Caco-2 (cell line): Measurements from ENCODE around the gene MORN1. TPM values are rescaled to one million over a fixed set of nuclear protein-coding genes. Genes with fewer than 3 reads are reported as not detected.

Experiments used
- BruUV-seq: library from RNA; stranded (reverse); fragments of 400-500 nt; replicated peaks from 2 replicates; lab custom pipeline; 2021; lab: Mats Ljungman, UMichigan
- CTCF ChIA-PET: fragments of 300-600 bp; sonication (Branson Sonifier 250); formaldehyde crosslinking; loops from one replicate; lab custom pipeline; 2022; ENCODE audit warnings: antibody characterized with exemption; lab: Charles Lee
- POLR2A ChIA-PET: fragments of 300-600 bp; sonication (Branson Sonifier 250); formaldehyde crosslinking; loops from one replicate; lab custom pipeline; 2022; ENCODE audit warnings: antibody characterized with exemption; lab: Charles Lee
- DNase-seq, 2 experiments: peaks; one replicate each; pipeline versions ENCODE4 v3.0.0 to v3.0.0-alpha.2; 2020 to 2022
- H3K27me3 ChIP-seq: replicated peaks from 2 replicates; pipeline ENCODE4 v1.6.0; 2011; ENCODE audit warnings: low read length; ENCODE audit not compliant: control insufficient read depth, insufficient read depth
- H3K36me3 ChIP-seq: 2 replicates; pipeline ENCODE4 v1.5.1; 2011; ENCODE audit warnings: low read length; ENCODE audit not compliant: control insufficient read depth, insufficient read depth
- H3K4me1 ChIP-seq: fragments of 250-450 bp; sonication (Bioruptor Pico); 2 replicates; pipeline ENCODE4 v1.5.1; 2020; ENCODE audit warnings: mild to moderate bottlenecking
- H3K4me3 ChIP-seq: 2 replicates; pipeline ENCODE4 v1.5.1; 2011; ENCODE audit warnings: low read depth, mild to moderate bottlenecking, control low read depth, low read length
- H3K9me3 ChIP-seq: fragments of 250-450 bp; sonication (Bioruptor Pico); 2 replicates; pipeline ENCODE4 v1.5.1; 2020; ENCODE audit warnings: mild to moderate bottlenecking, moderate library complexity
- H3K27ac Mint-ChIP-seq: one replicate; pipeline ENCODE4 v1.8.0; 2022; ENCODE audit warnings: mixed read lengths; ENCODE audit not compliant: unreplicated experiment
- H3K27me3 Mint-ChIP-seq: one replicate; pipeline ENCODE4 v1.8.0; 2022; ENCODE audit warnings: mixed read lengths; ENCODE audit not compliant: insufficient read depth, unreplicated experiment
- H3K36me3 Mint-ChIP-seq: one replicate; pipeline ENCODE4 v1.8.0; 2022; ENCODE audit warnings: mild to moderate bottlenecking, mixed read lengths; ENCODE audit not compliant: insufficient read depth, unreplicated experiment
- H3K4me1 Mint-ChIP-seq: one replicate; pipeline ENCODE4 v1.8.0; 2022; ENCODE audit warnings: low read depth, mixed read lengths; ENCODE audit not compliant: unreplicated experiment
- H3K4me3 Mint-ChIP-seq: one replicate; pipeline ENCODE4 v1.8.0; 2022; ENCODE audit warnings: mild to moderate bottlenecking, moderate library complexity, mixed read lengths; ENCODE audit not compliant: unreplicated experiment
- H3K9me3 Mint-ChIP-seq: one replicate; pipeline ENCODE4 v1.8.0; 2022; ENCODE audit warnings: mixed read lengths; ENCODE audit not compliant: unreplicated experiment
- CTCF ChIP-seq, 2 experiments: fragments of 200-600 bp in 1 of 2; IDR thresholded peaks; 1 replicate in 1 of 2; 2 replicates in 1 of 2; pipeline versions ENCODE4 v1.5.1 to v1.8.0; 2011 to 2022; ENCODE audit warnings: antibody characterized with exemption in 1 of 2, control low read depth in 1 of 2, inconsistent platforms in 1 of 2, low read depth in 1 of 2, low read length in 1 of 2, mild to moderate bottlenecking in 1 of 2, moderate library complexity in 1 of 2; ENCODE audit not compliant: insufficient read depth in 1 of 2, severe bottlenecking in 1 of 2, unreplicated experiment in 1 of 2
- intact Hi-C: fragments of 100-400 bp; cut with micrococcal nuclease; formaldehyde crosslinking; loops from one replicate; pipeline ENCODE4 v1.10.0; 2022; ENCODE audit not compliant: unreplicated experiment
- total RNA-seq: library from RNA; stranded (reverse); gene quantifications from 2 replicates; pipeline ENCODE4 v1.2.3, GENCODE V29; 2022

MORN1 gene
- total RNA-seq, 1 experiment from 2014 or later = 8.6 TPM

- no peak overlapping the region for H3K4me3 ChIP-seq
- TF ChIP-seq CTCF (IDR thresholded peaks at IDR 0.05; ENCODE audit: insufficient read depth in 1 of 2, low read depth in 1 of 2, low read length in 1 of 2, severe bottlenecking in 1 of 2, unreplicated experiment in 1 of 2) = no peak
- no peaks in the 10 kb centered on the region for H3K36me3 ChIP-seq
- intact Hi-C loops = no loop called here
- H3K9me3 Mint-ChIP-seq = no peaks in the 10 kb centered on the region
- no peaks in the 10 kb centered on the region for H3K27me3 Mint-ChIP-seq
- H3K27me3 ChIP-seq = no peaks in the 10 kb centered on the region
- POLR2A ChIA-PET = no interaction called here
- no peaks in the 10 kb centered on the region for H3K4me1 Mint-ChIP-seq
- H3K36me3 Mint-ChIP-seq = peaks cover 4% of the 10 kb centered on the region
- H3K9me3 ChIP-seq = no peaks in the 10 kb centered on the region
- no peak overlapping the region for H3K27ac Mint-ChIP-seq
- no TSS peak for BruUV-seq
- DNase-seq = no peak
- H3K4me1 ChIP-seq = no peaks in the 10 kb centered on the region
- H3K4me3 Mint-ChIP-seq = no peak overlapping the region
- CTCF ChIA-PET = no interaction called here
These were observed 50.5 kb downstream of the MORN1 start for GRCh38 chr1:2340918-2341254.

- H3K9me3 ChIP-seq = no peaks in the 10 kb centered on the region
- H3K27me3 ChIP-seq = no peaks in the 10 kb centered on the region
- CTCF ChIA-PET = no interaction called here
- POLR2A ChIA-PET = no interaction called here
- Mint-ChIP-seq H3K9me3 (no peaks in the 10 kb centered on the region), H3K36me3 (peaks cover 4% of the 10 kb centered on the region), H3K27me3 (no peaks in the 10 kb centered on the region), H3K4me1 (no peaks in the 10 kb centered on the region), H3K27ac (no peak overlapping the region), H3K4me3 (no peak overlapping the region)
- intact Hi-C loops = no loop called here
- no peak overlapping the region for H3K4me3 ChIP-seq
- no TSS peak for BruUV-seq
- DNase-seq = no peak
- H3K4me1 ChIP-seq = no peaks in the 10 kb centered on the region
- no peak for TF ChIP-seq CTCF (IDR thresholded peaks at IDR 0.05; ENCODE audit: insufficient read depth in 1 of 2, low read depth in 1 of 2, low read length in 1 of 2, severe bottlenecking in 1 of 2, unreplicated experiment in 1 of 2)
- H3K36me3 ChIP-seq = no peaks in the 10 kb centered on the region
These were observed 51.1 kb downstream of the MORN1 start for GRCh38 chr1:2340086-2340917.

GRCh38 chr1:2339206-2340085 is 51.9 kb downstream of the MORN1 start:
- Histone ChIP-seq H3K4me3 (no peak overlapping the region), H3K27me3 (no peaks in the 10 kb centered on the region), H3K4me1 (no peaks in the 10 kb centered on the region), H3K36me3 (no peaks in the 10 kb centered on the region), H3K9me3 (no peaks in the 10 kb centered on the region)
- Mint-ChIP-seq H3K4me3 (no peak overlapping the region), H3K36me3 (peaks cover 4% of the 10 kb centered on the region), H3K27ac (no peak overlapping the region), H3K9me3 (no peaks in the 10 kb centered on the region), H3K4me1 (no peaks in the 10 kb centered on the region), H3K27me3 (no peaks in the 10 kb centered on the region)
- ChIA-PET CTCF (no interaction called here), POLR2A (no interaction called here)
- no TSS peak for BruUV-seq
- intact Hi-C loops = no loop called here
- no peak for TF ChIP-seq CTCF (IDR thresholded peaks at IDR 0.05; ENCODE audit: insufficient read depth in 1 of 2, low read depth in 1 of 2, low read length in 1 of 2, severe bottlenecking in 1 of 2, unreplicated experiment in 1 of 2)
- no peak for DNase-seq
